ENCODE results near the gene IFNA13.
"Not testable (repeated sequence)": the region's sequence is repeated elsewhere in the genome, so short reads cannot be mapped to it uniquely, and the experiment has no call there.

IFNA13 gene

DNA sequence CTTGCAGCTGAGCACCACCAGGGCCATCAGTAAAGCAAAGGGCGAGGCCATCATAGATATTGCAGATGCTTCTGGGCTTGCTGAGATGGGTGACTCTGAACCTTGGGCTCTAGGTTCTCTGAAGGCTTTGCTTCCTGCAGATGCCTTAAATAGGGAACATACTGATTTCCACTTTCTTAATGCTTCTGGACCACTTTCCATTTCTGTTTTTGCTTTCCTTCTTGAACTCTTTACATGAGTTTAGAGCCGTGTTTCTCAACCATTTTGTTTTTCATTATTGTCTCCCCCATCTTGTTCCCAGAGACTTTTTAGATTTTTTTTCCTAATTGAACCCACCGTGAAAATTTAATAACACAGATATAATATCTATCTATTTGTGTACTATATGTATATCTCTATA lies at the start of gene IFNA13:
TSS of gene IFNA13 (minus strand) at position 101 of the 400 bp plus-strand sequence. CDS start at position 54, 47 bp downstream.
- no peak for DNase-seq

GRCh38 chr9:21415493-21416267 lies 47.8 kb upstream of the IFNA13 start:
- DNase-seq, result no peak

DNA sequence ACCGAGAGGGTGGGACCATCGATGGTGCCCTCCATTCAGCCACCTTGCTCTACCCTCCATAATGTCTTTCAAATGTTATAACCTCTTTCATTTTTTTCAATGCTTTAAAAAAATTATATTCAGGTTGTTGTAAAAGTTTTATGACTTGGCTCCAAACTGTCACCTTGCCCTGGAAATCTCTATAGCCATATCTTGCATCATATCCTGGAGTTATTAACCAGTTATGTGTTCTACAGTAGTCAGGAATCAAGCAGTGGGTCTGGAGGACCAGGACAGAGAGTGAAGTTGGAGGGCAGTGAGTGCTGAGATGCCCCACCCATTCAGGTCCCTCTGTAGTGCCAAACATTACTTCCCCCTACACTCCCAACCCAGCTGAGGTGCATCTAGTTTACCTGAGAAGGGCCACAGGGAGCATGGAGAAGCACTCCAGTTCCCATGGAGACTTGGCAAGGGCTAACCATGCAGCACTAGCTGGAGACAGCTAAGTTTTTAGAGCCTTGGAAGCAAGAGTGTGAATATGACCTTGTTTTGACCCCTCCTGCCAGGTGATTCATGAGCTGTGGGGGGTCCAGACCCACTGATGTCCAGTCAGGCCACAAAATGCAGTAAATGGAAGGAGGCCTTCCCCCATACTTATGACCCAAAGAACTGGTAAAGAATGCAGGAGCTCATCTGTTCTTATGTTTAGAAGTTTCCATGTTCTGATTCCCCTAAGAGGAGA lies 46.5 kb upstream of the IFNA13 start:
- no peak for DNase-seq

- no peak for DNase-seq
Observed at GRCh38 chr9:21413624-21414023, 45.8 kb upstream of the IFNA13 start.

DNA sequence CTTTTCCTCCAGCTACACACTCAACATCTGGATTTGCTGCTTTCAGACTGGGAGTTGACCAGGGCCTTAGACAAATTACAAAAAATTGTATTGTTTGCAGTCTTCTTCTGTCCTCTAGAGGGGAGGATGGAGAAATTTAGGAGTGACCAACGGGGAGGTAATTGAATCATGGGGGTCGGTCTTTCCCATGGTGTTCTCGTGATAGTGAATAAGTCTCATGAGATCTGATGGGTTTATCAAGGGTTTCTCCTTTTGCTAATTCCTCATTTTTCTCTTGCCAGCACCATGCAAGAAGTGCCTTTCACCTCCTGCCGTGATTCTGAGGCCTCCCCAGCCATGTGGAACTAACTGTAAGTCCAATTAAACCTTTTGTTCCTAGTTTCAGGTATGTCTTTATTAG lies 45.3 kb upstream of the IFNA13 start:
- DNase-seq, result no peak

DNA sequence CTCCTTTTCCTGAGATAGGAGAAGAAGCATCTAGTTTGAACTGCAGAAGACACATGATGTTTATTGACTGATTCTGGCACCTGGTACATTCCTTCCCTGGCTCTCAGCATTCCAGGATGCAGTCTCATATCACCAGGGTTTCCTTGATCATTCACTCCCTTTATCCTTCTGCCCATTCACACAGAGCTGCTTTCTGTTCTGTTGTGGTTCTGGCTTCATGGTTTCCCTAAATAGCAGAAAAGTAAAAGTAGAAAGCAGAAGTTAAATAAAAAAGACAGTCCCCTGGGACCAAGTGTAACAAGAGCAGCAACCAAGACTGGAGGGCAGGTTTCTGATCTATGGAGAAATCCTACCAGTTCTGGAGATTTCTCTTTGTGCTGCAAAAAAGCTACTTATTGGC lies 44.2 kb upstream of the IFNA13 start:
- DNase-seq, result no peak

DNA sequence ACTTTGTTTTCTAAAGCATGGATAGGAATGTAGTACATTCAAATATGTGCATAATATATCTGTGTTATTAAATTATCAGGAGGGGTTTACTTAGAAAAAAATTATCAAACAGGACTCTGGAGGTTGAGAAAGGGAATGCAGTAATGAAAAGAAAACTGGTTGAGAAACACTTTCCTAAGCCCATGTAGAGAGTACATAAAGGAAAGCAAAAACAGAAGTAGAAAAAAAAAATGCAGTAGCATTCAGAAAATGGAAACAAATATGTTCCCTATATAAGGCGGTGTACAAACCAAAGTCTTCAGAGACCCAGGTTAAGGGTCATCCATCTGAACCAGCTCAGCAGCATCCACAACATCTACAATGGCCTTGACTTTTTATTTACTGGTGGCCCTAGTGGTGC lies 41.0 kb upstream of the IFNA13 start, which contains the start of gene IFNA8:
TSS of gene IFNA8 (plus strand) at position 301 of the 400 bp plus-strand sequence. CDS start at position 361, 60 bp downstream.
- no peak for DNase-seq

DNA sequence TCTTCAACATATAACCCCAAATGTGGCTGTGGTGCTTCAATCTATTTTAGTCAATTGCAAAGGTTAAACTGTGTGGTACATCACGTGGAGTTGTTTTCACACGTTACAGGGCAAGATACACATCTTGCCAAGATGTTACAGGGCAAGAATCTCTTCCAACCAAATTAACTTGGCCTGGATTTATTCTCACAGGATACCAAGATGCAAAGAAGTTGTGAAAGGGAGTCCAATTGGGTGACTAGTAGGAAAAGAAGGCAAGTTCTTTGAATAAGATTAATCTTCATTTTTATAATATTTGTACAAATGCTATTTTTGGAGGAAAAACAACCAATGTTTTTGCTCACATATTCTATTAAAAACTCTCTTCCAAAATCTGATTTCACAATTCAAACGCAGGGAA lies 36.3 kb upstream of the IFNA13 start:
- no peak for DNase-seq

- peak in 1 of 2 experiments; percentile 13 for DNase-seq
Observed at GRCh38 chr9:21402386-21403251, 34.8 kb upstream of the IFNA13 start.

GRCh38 chr9:21399956-21400355 lies 32.1 kb upstream of the IFNA13 start:
- no peak for DNase-seq

DNA sequence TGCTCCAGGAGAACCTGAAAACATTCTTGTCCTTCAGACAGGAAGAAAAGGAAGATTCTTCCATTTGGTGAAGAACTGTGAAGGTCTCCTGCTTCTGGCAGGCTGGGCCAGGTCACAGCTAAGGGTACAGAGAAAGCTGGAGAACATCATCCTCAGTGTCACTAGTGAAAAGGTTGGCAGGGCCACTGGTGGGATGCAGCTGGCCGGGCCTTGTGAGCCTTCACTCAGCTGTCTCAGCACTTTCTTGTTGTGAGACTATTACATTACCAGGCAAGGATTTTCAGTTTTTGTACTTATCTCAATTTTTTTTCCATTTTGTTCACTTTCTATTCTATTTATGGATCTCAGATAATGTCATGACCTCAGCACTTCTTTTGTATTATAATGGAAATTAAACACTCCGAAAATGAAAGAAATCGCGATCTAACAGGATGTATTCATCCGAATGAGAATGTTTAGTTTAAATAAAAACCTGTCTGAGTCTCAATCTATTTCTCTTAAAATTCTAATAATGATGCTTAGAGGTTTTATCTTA lies 31.2 kb upstream of the IFNA13 start:
- DNase-seq, result no peak

DNA sequence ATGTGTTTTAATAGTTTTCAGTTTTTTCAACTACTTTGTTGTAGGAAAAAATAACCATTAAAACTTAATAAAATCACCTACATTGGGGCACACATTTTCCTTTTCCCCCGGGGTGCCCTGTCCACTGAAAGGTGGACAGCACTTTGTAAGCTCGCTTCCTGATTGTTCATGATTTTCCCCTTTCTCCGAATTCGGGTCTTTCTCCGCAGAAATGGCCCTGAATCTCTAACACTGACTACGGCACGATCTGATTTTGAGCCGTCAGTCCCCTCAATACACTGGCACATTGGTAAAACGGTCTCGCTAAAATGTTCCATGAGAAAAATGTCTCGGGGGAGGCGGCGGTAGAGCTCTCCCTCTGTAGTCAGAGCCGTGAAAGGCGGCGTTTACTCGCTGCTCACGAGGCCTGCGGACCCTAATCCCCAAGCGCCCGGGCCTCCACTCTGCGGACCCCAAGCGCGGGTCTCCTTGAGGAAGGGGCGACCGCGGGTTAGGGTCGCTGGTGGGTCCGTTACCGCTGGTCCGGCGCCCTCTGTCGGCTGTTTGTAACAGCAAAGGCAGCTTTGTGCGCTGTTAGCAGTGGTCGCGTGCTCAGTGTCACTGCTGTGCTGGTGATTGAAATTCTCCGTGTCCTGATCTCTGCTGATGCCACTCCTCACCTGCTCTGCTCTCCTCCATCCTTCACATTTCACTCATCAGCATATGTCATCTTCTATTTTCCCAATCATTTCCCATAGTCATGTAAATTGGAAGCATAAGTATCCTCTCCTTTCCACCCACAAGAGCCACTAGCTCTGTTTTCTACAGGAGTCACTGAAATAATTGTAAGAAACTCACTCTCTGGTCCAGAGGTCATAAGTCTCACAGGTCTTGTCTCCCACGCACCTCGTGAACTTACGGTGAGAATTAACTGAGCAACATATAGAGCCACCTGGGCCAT lies 28.2 kb upstream of the IFNA13 start:
- DNase-seq, result peak; percentile 56 to 75

DNA sequence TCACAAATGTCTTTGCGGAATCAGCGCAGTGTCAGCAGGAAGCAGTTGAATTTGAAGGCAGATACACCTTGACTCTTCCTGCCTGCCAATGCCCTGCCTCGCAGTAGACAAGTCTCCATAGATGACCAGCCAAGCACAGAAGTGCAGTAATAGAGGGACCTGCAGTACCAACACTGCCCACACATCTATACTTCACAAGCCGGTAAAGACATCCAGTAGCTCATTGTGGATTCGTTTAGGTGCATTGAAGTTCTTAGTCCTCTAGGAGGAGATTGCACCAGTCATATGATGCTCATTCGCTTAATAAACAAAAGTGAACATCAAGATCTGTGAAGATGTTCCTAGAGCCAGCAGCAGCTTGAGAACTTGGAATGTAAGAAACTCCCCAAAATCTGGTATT lies 24.4 kb upstream of the IFNA13 start:
- no peak for DNase-seq

GRCh38 chr9:21385131-21385670 lies 17.3 kb upstream of the IFNA13 start, which contains the start of gene IFNA2:
TSS of gene IFNA2 (minus strand) at chr9:21385398. CDS start at chr9:21385329, 69 bp downstream.
- DNase-seq, result no peak

DNA sequence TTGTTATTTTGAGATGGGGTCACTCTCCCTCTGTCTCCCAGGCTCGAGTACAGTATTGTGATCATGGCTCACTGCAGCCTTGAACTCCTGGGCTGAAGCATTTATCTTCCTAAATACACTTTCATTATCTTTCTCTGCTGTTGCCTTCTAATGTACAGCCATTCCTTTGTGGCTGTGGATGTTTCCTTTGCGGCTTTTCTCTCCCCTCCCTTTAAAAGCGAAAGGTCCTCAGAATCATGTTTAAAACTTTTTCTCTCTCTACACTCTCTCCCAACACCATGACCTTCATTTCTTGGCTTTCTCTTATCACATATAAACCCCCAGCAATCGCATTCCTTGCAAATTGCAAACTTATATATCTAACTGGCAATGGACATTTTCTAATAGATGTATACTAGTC lies 15.8 kb upstream of the IFNA13 start:
- no peak for DNase-seq

GRCh38 chr9:21381448-21382339 lies 13.8 kb upstream of the IFNA13 start:
- peak in 1 of 2 experiments; percentile 16 for DNase-seq

DNA sequence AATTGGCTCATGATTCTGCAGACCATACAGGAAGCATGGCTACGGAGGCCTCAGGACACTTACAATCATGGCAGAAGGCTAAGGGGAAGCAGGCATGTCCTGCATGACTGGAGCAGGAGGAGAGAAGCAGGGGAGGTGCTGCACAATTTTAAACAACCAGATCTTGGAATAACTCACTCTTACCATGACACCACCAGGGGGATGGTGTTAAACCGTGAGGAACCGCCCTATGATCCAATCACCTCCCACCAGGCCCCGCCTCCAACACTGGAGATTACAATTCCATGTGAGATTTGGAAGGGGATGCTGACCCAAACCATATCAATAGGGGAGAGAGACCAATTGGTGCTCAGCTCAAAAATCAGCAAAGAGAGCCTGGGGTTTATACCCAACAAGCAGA lies 3.6 kb upstream of the IFNA13 start:
- DNase-seq, result not testable (repeated sequence)

DNA sequence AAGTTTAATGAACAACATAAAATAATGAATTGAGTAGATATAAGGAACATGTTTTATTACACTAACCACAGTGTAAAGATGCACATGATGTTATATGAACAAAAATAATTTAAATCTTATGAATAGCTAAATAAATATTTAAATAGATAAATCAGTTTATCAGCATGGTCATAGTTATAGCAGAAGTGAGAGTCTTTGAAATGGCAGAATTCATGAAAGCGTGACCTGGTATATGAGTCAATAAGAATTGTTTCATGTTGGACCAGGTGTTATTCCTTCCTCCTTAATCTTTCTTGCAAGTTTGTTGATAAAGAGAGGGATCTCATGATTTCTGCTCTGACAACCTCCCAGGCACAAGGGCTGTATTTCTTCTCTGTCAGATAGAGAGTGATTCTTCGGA lies 688 bp downstream of the IFNA13 start:
- not testable (repeated sequence) for DNase-seq

DNA sequence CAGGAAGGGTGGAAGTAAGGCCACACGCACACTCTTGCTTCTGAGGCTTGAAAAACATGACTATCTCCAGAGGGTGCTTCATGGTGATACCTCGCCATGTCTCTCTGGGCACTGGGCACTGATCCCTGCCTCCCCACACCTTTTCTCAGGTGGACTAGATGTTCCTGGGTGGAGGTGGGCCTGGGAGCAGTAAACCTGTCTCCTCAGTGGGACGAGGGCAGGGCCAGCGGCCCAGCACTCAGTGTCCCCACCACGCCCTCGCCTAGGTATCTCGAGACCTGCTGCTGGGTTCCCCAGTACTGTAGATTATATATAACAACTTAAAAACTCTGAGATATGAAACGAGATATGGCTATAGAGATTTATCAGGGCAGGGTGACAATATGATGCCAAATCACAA lies 5.6 kb downstream of the IFNA13 start:
- DNase-seq, result no peak
